Stimulated activated CD4-positive, alpha-beta T cell treated with anti-CD3 and anti-CD28 coated beads, Interleukin-1b, Interleukin-23, amount 100 ng/mL, for 4 hours (primary cell): Measurements from ENCODE around the gene SLC16A2.
"Not testable (repeated sequence)": the region's sequence is repeated elsewhere in the genome, so short reads cannot be mapped to it uniquely, and the experiment has no call there.

Source experiments
- DNase-seq, 2 donors: peaks; one replicate each; pipeline ENCODE4 v3.0.0-alpha.2; 2020; ENCODE audit warnings: low read depth in 2 of 2

Gene SLC16A2

DNA sequence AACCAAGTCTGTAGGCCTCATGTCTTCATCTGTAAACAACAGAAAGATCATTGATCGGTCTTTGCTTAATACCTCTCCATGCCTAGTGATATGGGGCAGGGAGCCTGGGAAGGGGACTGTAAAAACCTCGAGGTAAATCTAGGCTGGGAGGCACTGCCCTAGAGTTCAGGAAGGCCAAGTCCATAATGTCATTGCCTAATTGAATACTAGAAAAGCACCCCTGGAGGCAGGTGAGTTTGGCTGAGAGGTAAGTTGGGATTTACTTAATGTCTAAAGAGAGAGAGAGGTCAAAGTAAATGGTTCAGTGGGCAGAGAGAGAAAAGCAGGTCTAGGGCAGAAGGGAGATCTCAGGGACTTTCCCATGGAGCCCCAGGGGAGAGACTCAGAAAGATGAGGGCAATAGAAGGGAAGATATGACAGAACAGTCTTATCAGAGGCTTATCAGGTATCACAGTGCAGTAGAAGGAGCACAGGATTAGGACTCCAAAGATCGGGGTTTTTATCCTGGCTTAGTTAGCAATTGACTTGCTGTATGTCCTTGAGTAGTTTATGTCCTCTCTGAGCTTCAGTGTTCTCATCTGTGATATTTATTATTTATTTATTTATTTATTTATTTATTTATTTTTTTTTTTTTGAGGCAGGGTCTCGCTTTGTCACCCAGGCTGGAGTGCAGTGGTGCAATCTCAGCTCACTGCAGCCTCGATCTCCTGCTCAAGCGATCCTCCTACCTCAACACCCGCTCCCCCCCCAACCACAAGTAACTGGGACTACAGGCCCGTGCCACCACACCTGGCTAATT is 85.2 kb downstream of the SLC16A2 start:
- DNase-seq = no peak

DNA sequence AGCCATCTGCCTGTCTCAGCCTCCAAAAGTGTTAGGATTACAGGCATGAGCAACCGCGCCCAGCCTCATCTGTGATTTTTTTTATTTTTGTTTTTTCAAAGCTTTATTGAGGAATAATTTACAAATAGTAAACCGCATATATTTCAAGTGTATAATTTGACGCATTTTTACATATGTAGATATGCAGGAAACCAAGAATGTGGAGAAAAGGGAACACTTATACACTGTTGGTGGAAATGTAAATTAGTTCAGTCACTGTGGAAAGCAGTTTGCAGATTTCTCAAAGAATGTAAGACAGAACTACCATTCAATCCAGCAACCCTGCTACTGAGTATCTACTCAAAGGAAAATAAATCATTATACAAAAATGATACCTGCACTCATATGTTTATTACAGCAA is 85.9 kb downstream of the SLC16A2 start:
- DNase-seq = no peak

DNA sequence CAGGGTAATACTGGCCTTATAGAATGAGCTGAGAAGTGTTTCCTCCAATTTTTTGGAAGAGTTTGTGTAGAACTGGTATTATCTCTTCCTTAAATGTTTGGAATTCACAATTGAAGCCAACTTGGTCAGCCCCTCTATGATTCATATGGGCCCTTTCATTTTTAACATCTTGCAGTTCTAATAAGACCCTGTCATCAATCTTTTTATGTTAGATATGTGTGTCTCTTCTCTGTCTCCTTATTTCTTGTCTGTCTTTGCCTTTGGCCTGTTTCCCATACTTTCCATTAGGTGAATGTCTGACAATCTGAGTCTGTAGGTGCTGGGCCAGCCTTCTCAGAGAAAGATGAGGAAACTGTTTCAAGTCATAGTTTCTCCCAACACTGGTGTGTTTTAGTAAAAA is 88.7 kb downstream of the SLC16A2 start:
- no peak for DNase-seq

DNA sequence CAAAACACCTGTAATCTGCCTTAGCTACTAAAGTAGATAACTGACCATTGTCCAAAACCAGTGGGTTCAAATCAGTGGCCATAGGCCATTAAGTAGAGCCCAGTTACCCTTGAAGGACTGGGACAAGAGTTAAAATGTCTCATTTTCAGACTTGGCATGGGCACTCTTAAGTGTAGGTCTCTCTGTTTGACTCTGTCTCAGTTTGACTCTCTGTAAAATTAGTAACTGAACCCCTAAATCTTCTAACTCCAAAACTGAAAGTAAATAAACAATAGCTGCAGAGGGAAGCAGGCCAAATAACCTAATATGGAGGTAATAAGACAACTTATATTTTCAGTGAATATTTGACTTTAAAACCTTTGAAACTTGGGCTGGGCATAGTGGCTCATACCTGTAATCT is 89.1 kb downstream of the SLC16A2 start:
- no peak for DNase-seq

DNA sequence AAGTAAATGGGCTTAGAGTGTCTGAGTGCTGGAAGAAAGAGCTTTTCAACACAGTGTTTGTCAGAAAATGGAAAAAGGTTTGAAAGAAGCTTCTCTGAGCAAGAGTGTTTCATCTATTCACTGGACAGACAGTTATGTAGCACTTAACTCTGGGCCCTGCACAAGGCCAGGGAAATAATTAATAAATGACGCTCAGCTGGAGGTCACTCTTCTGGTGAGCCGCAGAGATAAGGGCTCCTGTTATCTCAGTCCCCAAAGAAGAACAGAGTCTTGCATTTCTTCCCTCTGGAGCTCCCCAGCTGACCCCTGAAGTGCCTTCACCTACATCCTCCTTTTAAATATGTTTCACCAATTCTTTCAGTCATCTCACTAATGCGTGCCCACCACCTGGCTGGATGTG is 90.4 kb downstream of the SLC16A2 start:
- no peak for DNase-seq

DNA sequence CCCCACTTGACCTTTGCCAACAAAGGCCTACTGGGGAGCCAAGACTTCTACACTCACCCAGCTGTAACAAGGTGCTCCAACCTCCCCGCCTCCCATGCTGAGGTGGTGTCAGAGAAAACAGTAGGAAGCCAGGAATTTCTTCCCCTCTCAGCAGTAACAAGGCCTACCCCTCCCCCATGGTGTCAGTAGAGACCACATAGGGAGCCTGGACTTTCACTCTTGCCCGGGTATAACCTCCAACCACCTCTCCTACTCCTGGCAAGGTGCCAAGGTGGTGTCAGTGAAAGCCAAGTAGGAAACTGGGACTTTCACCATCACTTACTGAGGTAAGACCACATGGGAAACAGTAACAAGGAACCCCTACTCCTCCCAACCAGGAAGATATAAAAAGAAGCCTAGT is 93.1 kb downstream of the SLC16A2 start:
- DNase-seq = no peak

DNA sequence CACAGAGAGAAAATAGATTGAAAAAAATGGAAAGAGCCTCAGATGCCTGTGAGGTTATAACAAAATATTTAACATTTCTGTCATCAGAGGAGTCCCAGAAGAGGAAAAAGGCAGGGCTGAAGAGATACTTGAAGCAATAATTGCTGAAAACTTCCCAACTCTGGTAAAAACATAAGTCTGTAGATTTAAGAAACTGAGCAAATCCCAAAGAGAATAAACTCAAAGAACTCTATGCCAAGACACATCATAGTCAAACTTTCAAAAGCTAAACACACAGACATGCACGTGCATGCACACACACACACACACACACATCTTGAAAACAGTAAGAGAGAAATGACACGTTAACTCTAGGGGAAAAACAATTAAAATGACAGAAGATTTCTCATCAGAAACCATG is 94.1 kb downstream of the SLC16A2 start:
- DNase-seq = no peak

DNA sequence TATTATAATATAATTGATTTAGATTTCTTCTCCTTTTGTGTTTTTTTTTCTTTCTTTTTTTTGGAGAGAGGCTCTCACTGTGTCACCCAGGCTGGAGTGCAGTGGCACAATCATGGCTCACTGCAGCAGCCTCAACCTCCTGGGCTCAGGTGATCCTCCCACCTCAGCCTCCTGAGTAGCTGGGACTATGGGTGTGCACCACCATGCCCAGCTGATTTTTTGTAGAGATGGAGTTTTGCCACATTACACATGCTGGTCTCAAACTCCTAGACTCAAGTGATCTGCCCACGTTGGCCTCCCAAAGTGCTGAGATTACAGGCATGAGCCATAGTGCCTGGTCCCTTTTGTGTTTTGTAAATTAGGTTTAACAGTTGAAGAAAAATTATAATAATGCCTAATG is 94.7 kb downstream of the SLC16A2 start:
- DNase-seq = not testable (repeated sequence)

DNA sequence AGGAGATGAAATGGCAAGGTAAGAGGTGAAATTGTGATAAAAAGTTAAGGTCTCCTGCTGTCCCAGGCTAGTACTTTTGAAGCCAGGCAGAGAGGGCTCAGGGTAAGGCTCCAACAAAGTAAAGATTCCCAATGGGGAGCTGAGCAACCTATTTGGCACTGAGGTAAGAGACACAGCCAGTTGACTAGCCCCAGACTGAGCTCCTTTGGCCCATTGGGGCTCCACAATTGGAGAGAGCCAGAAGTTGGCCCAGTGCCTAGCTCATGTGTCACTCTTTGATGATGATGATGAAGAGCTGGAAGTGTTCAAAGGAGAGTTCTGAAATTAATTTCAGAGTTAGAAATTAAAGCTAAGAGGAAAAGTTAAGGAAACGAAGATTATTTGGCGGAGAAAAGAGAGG is 98.6 kb downstream of the SLC16A2 start:
- no peak for DNase-seq

DNA sequence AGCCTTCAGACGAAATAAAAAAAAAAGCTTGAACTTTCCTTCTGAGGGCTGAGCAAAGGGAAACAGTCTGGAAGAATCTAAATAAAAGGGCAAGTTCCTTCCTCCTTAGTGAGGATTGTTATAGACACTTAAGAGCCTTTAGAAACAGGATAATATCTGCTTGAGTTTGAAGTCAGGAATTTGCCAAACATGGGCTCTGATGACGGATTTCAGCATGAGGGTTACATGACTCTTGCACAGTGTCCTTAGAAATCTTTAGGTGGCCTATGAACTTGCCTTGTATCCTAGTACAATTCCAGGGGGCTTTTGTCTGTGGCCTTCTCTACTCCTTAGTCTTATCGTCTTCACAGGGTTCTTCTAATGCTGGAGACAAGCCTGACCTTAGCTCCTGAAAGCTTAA is 99.0 kb downstream of the SLC16A2 start:
- DNase-seq = no peak

DNA sequence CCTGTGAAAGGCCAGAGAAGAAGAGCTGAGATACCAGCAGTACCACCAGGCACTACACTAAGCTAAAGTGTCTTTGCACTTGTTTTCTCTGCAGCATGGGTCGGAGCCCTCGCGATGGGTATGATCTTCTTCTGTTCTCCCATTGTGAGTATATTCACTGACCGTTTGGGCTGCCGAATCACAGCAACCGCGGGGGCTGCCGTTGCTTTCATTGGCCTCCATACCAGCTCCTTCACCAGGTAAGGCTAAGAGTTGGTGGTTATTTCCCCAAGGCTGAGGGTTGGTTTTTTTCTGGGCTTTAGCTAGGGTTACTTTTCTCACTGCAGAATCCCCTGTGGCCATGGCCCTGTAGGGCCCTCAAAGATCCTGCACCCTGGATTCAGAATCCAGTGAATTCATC is 99.6 kb downstream of the SLC16A2 start:
- no peak for DNase-seq

DNA sequence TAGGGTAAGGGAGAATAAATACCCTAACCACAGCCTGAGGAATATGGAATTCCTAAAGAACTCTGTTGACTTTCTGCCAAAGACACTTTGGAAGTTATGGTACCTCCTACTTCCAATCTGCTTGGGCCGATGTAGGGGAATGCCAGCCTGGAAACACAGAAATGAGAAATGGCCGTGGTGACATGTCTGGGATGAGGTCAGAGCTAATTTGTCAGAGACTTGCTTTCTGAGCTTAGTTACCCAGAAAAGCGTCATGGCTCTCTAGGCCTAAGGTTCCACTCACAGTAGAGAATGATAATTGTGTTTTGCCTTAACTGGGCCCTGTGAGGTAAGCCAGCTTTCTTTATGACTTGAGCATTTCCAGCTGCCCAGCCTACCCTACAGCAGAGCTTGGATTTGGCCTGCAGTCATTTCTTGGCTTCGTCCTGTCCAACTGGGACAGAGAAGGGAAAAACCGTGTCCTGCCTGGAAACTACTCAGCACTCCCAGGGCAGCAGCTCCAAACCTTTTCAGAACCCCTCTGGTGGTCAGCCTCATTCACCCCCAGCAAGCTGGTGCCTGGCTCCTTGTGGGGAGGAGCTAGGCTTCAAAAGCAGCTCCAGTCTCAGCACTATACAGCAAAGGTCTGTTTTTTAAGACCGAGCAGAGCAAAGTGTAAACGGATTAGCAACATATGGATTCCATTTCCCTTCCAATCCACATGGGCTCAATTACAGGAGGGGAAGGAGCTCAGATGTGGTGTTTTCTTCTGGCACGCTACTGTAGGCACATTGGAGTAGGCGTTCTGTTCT is 100.9 kb downstream of the SLC16A2 start:
- no peak for DNase-seq

DNA sequence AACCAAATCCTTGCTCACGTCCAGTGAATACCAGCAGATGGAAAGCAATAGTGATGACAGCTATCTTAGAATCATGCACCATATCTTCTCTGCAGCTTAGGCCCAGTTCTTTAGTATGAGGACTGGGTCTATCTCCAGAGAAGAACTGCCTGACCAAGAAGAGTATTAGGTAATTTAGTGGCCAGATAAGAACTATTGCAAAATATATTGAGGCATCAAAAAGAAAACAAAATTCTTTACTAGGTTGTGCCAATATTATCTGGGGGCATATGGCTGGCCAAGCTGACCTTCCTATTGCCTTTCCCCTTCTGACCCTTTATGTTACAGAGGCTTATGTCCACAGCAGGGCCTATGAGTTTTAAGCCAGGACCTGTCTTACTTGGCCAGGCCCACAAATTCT is 101.9 kb downstream of the SLC16A2 start:
- DNase-seq = no peak

DNA sequence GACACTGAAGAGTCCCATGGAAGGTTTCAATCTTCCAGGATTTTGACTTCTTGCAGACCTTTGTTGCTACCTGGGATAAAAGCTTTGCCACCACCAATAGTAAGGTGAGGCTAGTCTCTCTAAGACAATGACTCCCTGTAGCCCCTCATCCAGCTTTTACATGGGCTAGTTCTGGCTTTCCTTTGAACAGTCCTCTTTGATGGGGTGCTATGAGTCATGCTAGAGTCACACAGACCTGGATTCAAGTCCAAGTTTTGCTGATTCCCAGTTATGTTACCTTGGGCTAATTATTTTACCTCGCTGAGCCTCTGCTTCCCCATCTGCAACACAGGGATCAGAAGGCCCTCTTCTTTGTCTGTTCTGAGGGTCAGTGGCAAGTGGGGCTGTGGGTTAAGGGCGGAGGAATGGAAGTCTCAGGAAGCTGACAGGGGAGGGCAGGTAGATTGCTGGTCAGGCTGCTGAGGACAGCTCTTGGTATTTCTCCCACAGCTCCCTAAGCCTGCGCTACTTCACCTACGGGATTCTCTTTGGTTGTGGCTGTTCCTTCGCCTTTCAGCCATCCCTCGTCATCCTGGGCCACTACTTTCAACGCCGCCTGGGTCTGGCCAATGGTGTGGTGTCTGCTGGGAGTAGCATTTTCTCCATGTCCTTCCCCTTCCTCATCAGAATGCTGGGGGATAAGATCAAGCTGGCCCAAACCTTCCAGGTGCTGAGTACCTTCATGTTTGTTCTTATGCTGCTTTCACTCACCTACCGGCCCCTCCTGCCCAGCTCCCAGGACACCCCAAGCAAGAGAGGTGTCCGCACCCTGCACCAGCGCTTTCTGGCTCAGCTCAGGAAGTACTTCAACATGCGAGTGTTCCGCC is 102.8 kb downstream of the SLC16A2 start:
- no peak for DNase-seq

DNA sequence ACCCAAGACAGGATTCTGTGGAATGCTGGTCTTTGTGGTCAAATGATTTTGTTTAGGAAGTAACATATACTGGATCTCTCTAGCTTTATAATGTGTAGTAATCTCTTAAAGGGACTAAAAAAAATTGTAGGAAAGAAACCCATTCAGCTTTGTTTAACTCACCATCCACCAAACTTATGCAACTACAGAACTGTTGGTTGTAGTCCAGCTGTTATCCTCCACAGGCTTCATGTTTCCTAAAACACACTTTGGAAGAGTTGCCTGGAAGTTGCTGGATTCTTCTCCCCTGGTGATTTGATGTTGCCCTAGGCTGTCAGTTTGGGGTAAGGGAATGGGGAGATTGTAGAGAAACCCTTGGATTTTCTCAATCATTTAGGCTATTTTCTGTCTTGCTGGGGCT is 103.8 kb downstream of the SLC16A2 start:
- DNase-seq = no peak

DNA sequence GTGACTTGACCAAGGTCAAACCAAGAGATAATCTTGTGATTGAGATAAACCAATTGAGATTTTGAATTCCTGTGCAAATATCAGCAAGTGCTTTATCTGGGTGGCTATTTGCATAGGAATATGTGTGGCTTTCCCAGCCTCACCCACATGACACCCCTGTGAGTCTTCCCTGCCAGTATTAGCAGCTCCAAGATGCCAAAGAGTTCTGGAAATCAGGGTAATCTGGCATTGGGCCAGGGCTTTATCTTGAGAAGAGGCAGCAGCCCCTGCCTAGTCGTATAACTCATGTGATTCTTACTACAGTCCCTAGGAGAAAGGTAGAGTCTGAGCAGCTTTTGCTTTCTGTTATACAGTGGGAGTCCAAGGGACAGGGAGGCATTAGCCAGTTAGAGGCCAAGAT is 105.5 kb downstream of the SLC16A2 start:
- DNase-seq = no peak

DNA sequence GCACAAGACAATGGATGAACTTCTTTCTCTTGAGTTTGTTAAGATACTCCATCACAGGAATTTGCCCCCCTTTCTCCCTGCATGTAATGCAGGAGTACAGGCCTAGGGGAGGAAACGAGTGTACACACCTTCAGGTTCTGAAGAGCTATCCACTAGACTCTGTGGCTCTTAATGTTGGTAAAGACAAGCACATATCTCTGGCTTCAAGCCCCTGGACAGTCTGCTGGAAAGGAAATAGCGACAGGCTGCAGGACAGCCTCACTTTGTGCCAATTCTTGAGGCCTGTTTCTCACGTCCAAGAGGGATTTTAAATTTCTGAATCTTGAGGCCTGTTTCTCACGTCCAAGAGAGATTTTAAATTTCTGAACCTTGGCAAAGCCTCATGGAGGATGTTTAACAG is 106.1 kb downstream of the SLC16A2 start:
- DNase-seq = no peak

DNA sequence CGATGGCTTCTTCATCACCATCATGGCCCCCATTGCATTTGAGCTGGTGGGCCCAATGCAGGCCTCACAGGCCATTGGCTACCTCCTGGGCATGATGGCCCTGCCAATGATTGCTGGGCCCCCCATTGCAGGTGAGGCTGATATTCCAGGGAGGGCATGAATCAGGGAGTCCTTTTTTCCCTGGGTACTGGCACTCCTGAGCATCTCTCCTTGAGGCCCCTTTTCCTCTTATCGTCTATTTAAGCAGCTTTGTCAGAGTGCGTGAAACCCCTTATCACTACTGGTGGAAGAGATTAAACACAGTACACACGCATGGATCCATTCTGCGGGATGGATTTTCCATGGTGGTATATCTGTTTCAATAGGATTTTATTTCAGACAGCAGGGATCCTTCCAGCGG is 108.0 kb downstream of the SLC16A2 start:
- DNase-seq = no peak

DNA sequence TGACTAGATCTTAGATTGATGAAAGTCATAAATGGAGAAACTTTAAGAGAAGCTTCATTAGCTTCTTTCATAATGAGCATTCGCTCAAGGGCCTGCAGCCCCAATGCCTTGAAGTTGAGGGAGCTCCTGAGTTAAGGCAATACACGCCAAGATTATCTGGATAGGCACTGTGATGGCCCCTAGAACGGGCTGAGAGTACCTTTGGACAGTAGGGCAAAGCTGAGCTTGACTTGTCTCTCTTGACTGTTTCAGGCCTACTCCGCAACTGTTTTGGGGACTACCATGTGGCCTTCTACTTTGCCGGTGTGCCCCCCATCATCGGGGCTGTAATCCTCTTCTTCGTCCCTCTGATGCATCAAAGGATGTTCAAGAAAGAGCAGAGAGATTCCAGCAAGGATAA is 109.8 kb downstream of the SLC16A2 start:
- DNase-seq = no peak

DNA sequence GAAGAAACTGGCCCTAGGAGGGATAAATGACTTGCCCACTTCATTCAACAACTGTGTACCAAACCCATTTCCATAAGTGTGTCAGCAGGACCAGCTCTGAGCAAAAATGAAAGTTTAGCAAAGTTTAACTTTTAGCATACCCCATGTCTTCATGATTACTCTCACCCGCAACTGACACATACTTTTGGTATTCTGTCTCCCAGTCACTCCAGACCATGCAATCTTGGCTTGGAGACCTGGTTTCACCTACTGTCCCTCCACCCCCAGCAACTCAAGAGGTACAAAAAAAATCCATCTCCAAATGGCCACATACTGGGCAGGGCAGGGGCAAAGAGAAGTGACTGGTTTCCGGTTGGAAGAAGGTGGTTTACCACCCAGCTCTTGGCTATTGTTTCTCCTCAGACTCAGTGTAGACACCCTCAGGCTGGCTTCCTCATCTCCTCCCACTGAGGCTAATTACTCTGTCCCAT is 113.3 kb downstream of the SLC16A2 start:
- DNase-seq = no peak

DNA sequence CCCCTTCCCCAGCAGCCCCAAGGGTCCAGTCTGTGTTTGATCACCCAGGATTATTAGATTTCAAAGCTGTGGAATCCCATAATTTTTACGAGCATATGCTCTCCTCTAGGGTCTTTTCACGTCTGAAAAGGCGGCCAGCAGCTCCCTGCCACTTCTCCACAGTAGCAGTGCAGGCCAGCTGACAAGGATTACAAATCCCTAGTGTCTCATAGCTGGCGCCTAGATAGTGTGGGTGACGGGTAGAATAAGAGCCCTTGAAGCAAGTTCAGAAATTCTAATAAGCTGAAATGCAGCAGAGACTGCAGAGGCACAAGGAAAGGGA is 113.8 kb downstream of the SLC16A2 start:
- DNase-seq = no peak

DNA sequence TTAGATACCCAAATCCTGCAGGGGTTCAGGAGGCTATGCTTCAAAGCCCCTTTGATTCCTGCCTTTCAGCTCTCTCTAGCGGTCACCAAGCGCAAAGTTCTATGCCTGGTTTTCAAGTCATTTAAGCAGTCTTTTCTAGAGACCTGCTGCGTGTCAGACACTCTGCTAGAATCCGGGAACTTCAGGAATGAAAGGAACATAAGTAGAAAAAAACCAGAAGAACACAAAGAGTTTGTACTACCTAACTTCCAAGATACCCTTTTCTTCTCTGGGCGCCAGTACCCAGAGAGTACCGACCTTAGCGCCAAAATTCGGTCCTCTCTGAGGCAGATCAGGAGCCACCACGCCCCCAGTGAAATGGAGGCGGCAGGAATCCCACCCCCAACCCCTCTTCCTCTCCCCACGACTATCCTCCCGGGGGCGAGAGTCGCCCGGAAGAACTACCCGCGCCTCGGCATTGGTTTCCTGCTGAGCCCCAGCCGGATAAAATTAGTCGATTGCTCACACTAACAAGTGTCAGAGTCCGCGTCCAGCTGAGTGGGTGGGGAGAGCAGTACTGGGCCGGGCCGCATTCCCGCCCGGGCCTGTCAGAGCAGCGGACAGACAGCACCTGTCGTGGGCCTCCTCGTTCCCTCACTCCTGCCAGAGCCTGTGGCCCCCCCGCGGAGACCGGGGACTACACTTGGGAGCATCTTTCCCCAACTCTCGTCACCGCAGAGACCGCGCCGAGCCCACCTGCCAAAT is 114.3 kb downstream of the SLC16A2 start:
- peak; percentile 13 to 15 for DNase-seq
